HEK293 (cell line): ENCODE data around the gene SECISBP2L.

ENCODE experiments used
- CTCF ChIA-PET: fragments of 350-600 bp; formaldehyde crosslinking; extraction: SDS; loops from one replicate; lab custom pipeline; 2021; ENCODE audit warnings: antibody characterized with exemption; lab: Yijun Ruan, JAX
- POLR2A ChIA-PET: fragments of 300-600 bp; formaldehyde crosslinking; extraction: SDS; loops from one replicate; lab custom pipeline; 2020; ENCODE audit warnings: antibody characterized with exemption, inconsistent platforms; lab: Yijun Ruan, JAX
- H3K27ac ChIP-seq: fragments of 200-500 bp; sonication (Bioruptor generic); 2 replicates; pipeline ENCODE4 v1.5.1; 2014; ENCODE audit warnings: low read depth, low read length, control low read depth, inconsistent platforms; ENCODE audit errors: extremely low read depth
- H3K36me3 ChIP-seq, 2 experiments: fragments of 200-500 bp in 1 of 2; sonication (Bioruptor generic) in 1 of 2; 1 replicate in 1 of 2; 2 replicates in 1 of 2; pipeline ENCODE4 v1.5.1; 2014 to 2017; ENCODE audit warnings: inconsistent platforms in 2 of 2, low read length in 2 of 2; ENCODE audit not compliant: control insufficient read depth in 2 of 2, insufficient read depth in 1 of 2
- H3K4me1 ChIP-seq: fragments of 200-500 bp; sonication (Bioruptor generic); 2 replicates; pipeline ENCODE4 v1.5.1; 2014; ENCODE audit warnings: mild to moderate bottlenecking, low read length, inconsistent platforms; ENCODE audit not compliant: control insufficient read depth, insufficient read depth
- H3K4me3 ChIP-seq: 2 replicates; pipeline ENCODE4 v1.5.1; 2011; ENCODE audit warnings: low read depth, mild to moderate bottlenecking, control low read depth, low read length, moderate library complexity
- H3K9me3 ChIP-seq: fragments of 200-500 bp; sonication (Bioruptor generic); 2 replicates; pipeline ENCODE4 v1.5.1; 2014; ENCODE audit warnings: low read depth, low read length, inconsistent platforms; ENCODE audit not compliant: control insufficient read depth, insufficient read depth
- ATF2 ChIP-seq: fragments of 450-650 bp; formaldehyde crosslinking; IDR thresholded peaks from 2 replicates; pipeline ENCODE4 v1.5.1; 2016; ENCODE audit warnings: missing biosample characterization, missing genetic modification characterization, low read depth
- EGR2 ChIP-seq: fragments of 450-650 bp; formaldehyde crosslinking; IDR thresholded peaks from 2 replicates; pipeline ENCODE4 v1.5.1; 2016; ENCODE audit warnings: low read depth, missing biosample characterization, missing genetic modification characterization
- HOXC10 ChIP-seq: sonication (generic); formaldehyde crosslinking; IDR thresholded peaks from 2 replicates; pipeline ENCODE4 v1.8.1; 2023; ENCODE audit warnings: mild to moderate bottlenecking, missing genetic modification reagents
- IKZF3 ChIP-seq: fragments of 450-650 bp; IDR thresholded peaks from 2 replicates; pipeline ENCODE4 v1.5.0; 2018; ENCODE audit warnings: missing biosample characterization, mild to moderate bottlenecking, missing genetic modification characterization, moderate library complexity
- INSM2 ChIP-seq: fragments of 450-650 bp; formaldehyde crosslinking; IDR thresholded peaks from 2 replicates; pipeline ENCODE4 v1.5.1; 2016; ENCODE audit warnings: missing biosample characterization, missing genetic modification characterization
- PRDM4 ChIP-seq: fragments of 450-650 bp; formaldehyde crosslinking; IDR thresholded peaks from 2 replicates; pipeline ENCODE4 v1.5.1; 2017; ENCODE audit warnings: missing biosample characterization, missing genetic modification characterization
- SETDB1 ChIP-seq: IDR thresholded peaks from one replicate; pipeline ENCODE4 v1.6.1; 2017; ENCODE audit warnings: mild to moderate bottlenecking, low read length, moderate library complexity, mixed read lengths; ENCODE audit not compliant: insufficient read length
- SP3 ChIP-seq: fragments of 450-650 bp; formaldehyde crosslinking; IDR thresholded peaks from 2 replicates; pipeline ENCODE4 v1.5.1; 2016; ENCODE audit warnings: missing biosample characterization, missing genetic modification characterization
- SP7 ChIP-seq: fragments of 450-650 bp; formaldehyde crosslinking; IDR thresholded peaks from 2 replicates; pipeline ENCODE4 v1.5.1; 2016; ENCODE audit warnings: missing biosample characterization, missing genetic modification characterization
- ZBTB21 ChIP-seq: fragments of 450-650 bp; formaldehyde crosslinking; IDR thresholded peaks from 2 replicates; pipeline ENCODE4 v1.5.1; 2017; ENCODE audit warnings: missing biosample characterization, missing genetic modification characterization
- ZBTB7A ChIP-seq: fragments of 450-650 bp; formaldehyde crosslinking; IDR thresholded peaks from 2 replicates; pipeline ENCODE4 v1.5.1; 2016; ENCODE audit warnings: low read depth, missing biosample characterization, missing genetic modification characterization
- ZEB2 ChIP-seq: fragments of 450-650 bp; formaldehyde crosslinking; IDR thresholded peaks from 2 replicates; pipeline ENCODE4 v1.5.1; 2016; ENCODE audit warnings: missing biosample characterization, missing genetic modification characterization
- ZFHX2 ChIP-seq: fragments of 450-650 bp; formaldehyde crosslinking; conservative IDR thresholded peaks from 2 replicates; pipeline ENCODE4 v1.5.1; 2016; ENCODE audit warnings: missing biosample characterization, missing genetic modification characterization
- ZNF121 ChIP-seq: fragments of 450-650 bp; formaldehyde crosslinking; IDR thresholded peaks from 2 replicates; pipeline ENCODE4 v1.5.1; 2016; ENCODE audit warnings: missing biosample characterization, missing genetic modification characterization
- ZNF155 ChIP-seq: fragments of 450-650 bp; formaldehyde crosslinking; IDR thresholded peaks from 2 replicates; pipeline ENCODE4 v1.5.1; 2016; ENCODE audit warnings: missing biosample characterization, missing genetic modification characterization
- ZNF202 ChIP-seq: fragments of 450-650 bp; formaldehyde crosslinking; IDR thresholded peaks from 2 replicates; pipeline ENCODE4 v1.5.1; 2016; ENCODE audit warnings: missing biosample characterization, missing genetic modification characterization, borderline replicate concordance
- ZNF274 ChIP-seq, 2 experiments: fragments of 200-500 bp in 1 of 2; fragments of 450-650 bp in 1 of 2; sonication (Bioruptor generic) in 1 of 2; formaldehyde crosslinking in 1 of 2; IDR thresholded peaks; 2 replicates each; pipeline versions ENCODE4 v1.5.1 to v1.6.1; 2014 to 2016; ENCODE audit warnings: borderline replicate concordance in 1 of 2, inconsistent platforms in 1 of 2, low read length in 1 of 2, missing biosample characterization in 1 of 2, missing genetic modification characterization in 1 of 2
- ZNF629 ChIP-seq: fragments of 450-650 bp; formaldehyde crosslinking; IDR thresholded peaks from 2 replicates; pipeline ENCODE4 v1.5.1; 2017; ENCODE audit warnings: missing biosample characterization, missing genetic modification characterization
- ZNF660 ChIP-seq: fragments of 450-650 bp; IDR thresholded peaks from 2 replicates; pipeline ENCODE4 v1.5.1; 2018; ENCODE audit warnings: missing biosample characterization, mild to moderate bottlenecking, missing genetic modification characterization
- ZNF843 ChIP-seq: fragments of 450-650 bp; formaldehyde crosslinking; IDR thresholded peaks from 2 replicates; pipeline ENCODE4 v1.5.1; 2016; ENCODE audit warnings: missing biosample characterization, missing genetic modification characterization
- TF ChIP-seq, protein P1 (sequence below): fragments of 450-650 bp; formaldehyde crosslinking; IDR thresholded peaks from 2 replicates; pipeline ENCODE4 v1.5.1; 2016; ENCODE audit warnings: missing biosample characterization, missing genetic modification characterization

Gene SECISBP2L

GRCh38 chr15:48940508-48940907, 105.7 kb downstream of the SECISBP2L start (continued):
- TF ChIP-seq IKZF3 (tag by site-specific recombination) (no peak), INSM2 (tag by site-specific recombination) (0 out of 2 replicates have a peak, but pooled peaks have one; percentile 46), SP7 (tag by site-specific recombination) (peak; percentile 52), ZNF202 (no peak), ZFHX2 (0 out of 2 replicates have a peak, but pooled peaks have one; percentile 10), HOXC10 (CRISPR knock-in tag) (no peak), ZNF629 (tag by site-specific recombination) (peak; percentile 95), ZBTB7A (tag by site-specific recombination) (no peak), ZBTB21 (tag by site-specific recombination) (peak; percentile 85), ATF2 (tag by site-specific recombination) (peak; percentile 27; the same call in 1 of the 2 replicates), EGR2 (tag by site-specific recombination) (no peak), SP3 (tag by site-specific recombination) (no peak), ZNF843 (no peak), PRDM4 (0 out of 2 replicates have a peak, but pooled peaks have one; percentile 19), ZEB2 (tag by site-specific recombination) (peak; percentile 61; the same call in 1 of the 2 replicates), ZNF121 (tag by site-specific recombination) (no peak), ZNF274 (IDR thresholded peaks at IDR 0.05; ENCODE audit: low read length) (no peak), ZNF274 (tag by site-specific recombination; IDR thresholded peaks at IDR 0.05; ENCODE audit: borderline replicate concordance) (no peak), SETDB1 (no peak)
- TF ChIP-seq, protein P1, sequence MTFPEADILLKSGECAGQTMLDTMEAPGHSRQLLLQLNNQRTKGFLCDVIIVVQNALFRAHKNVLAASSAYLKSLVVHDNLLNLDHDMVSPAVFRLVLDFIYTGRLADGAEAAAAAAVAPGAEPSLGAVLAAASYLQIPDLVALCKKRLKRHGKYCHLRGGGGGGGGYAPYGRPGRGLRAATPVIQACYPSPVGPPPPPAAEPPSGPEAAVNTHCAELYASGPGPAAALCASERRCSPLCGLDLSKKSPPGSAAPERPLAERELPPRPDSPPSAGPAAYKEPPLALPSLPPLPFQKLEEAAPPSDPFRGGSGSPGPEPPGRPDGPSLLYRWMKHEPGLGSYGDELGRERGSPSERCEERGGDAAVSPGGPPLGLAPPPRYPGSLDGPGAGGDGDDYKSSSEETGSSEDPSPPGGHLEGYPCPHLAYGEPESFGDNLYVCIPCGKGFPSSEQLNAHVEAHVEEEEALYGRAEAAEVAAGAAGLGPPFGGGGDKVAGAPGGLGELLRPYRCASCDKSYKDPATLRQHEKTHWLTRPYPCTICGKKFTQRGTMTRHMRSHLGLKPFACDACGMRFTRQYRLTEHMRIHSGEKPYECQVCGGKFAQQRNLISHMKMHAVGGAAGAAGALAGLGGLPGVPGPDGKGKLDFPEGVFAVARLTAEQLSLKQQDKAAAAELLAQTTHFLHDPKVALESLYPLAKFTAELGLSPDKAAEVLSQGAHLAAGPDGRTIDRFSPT (tag by site-specific recombination): peak; percentile 85

DNA sequence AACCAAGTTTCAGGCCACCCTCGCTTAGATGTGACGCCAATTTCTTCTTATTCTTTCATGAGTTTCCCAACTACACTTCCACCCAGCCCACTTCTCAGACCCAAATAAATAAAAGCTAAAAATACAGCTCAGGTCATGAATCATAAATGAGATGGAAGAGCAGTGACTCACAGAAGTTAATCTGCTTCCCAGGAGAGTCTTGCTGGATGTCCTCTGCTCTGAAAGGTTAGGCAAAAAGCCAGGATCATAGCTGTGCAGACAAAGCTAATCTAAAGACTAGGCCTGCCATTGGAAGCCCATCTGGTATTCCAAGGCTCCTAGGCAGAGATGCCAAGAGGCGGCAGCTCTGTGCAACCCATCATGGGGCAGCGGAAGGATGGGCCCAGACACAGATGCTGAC, 106.6 kb downstream of the SECISBP2L start:
- Histone ChIP-seq H3K9me3 (no peaks in the 10 kb centered on the region), H3K4me3 (no peak overlapping the region), H3K27ac (no peak overlapping the region), H3K36me3 (no peaks in the 10 kb centered on the region), H3K4me1 (no peaks in the 10 kb centered on the region)
- POLR2A ChIA-PET: no interaction called here
- TF ChIP-seq ZNF660: 0 out of 2 replicates have a peak, but pooled peaks have one; percentile 21
- no peak for TF ChIP-seq ZNF155 (tag by site-specific recombination)
- CTCF ChIA-PET: no interaction called here
